H9 (cell line): ENCODE measurements around the gene CCDC127. TPM values are rescaled to one million over a fixed set of nuclear protein-coding genes. Genes with fewer than 3 reads are reported as not detected.

Source experiments
- DNase-seq: peaks from one replicate; pipeline ENCODE4 v3.0.0-alpha.2; 2017
- H2AFZ ChIP-seq: one replicate; pipeline ENCODE4 v1.6.1; 2013; ENCODE audit warnings: mild to moderate bottlenecking, low read length, control low read depth, moderate library complexity
- H2AK5ac ChIP-seq: 2 replicates; pipeline ENCODE4 v1.6.1; 2013; ENCODE audit warnings: low read length, control low read depth, mixed read lengths; ENCODE audit not compliant: insufficient read length
- H2BK120ac ChIP-seq: one replicate; pipeline ENCODE4 v1.6.1; 2013; ENCODE audit warnings: low read depth, mild to moderate bottlenecking, low read length, control low read depth, inconsistent platforms; ENCODE audit not compliant: poor library complexity, severe bottlenecking
- H2BK12ac ChIP-seq: 2 replicates; pipeline ENCODE4 v1.6.1; 2013; ENCODE audit warnings: low read length, control low read depth, mixed read lengths, low read depth; ENCODE audit not compliant: insufficient read length
- H2BK15ac ChIP-seq: 2 replicates; pipeline ENCODE4 v1.6.1; 2013; ENCODE audit warnings: low read depth, low read length, control low read depth
- H2BK20ac ChIP-seq: one replicate; pipeline ENCODE4 v1.6.1; 2013; ENCODE audit warnings: low read depth, mild to moderate bottlenecking, low read length, control low read depth, inconsistent platforms; ENCODE audit not compliant: poor library complexity, severe bottlenecking
- H2BK5ac ChIP-seq: 2 replicates; pipeline ENCODE4 v1.6.1; 2013; ENCODE audit warnings: low read length, control low read depth, mixed read lengths; ENCODE audit not compliant: insufficient read length
- H3K14ac ChIP-seq: 2 replicates; pipeline ENCODE4 v1.6.1; 2013; ENCODE audit warnings: low read length, control low read depth; ENCODE audit not compliant: insufficient read depth
- H3K18ac ChIP-seq: 2 replicates; pipeline ENCODE4 v1.6.1; 2013; ENCODE audit warnings: low read depth, mild to moderate bottlenecking, mixed read lengths, low read length, control low read depth; ENCODE audit not compliant: insufficient read length
- H3K23ac ChIP-seq: 2 replicates; pipeline ENCODE4 v1.6.1; 2013; ENCODE audit warnings: low read length, control low read depth, mixed read lengths, low read depth; ENCODE audit not compliant: insufficient read length
- H3K23me2 ChIP-seq: 2 replicates; pipeline ENCODE4 v1.6.1; 2013; ENCODE audit warnings: low read depth, mild to moderate bottlenecking, mixed read lengths, low read length, control low read depth; ENCODE audit not compliant: insufficient read length, poor library complexity, severe bottlenecking
- H3K27ac ChIP-seq: 2 replicates; pipeline ENCODE4 v1.5.1; 2013; ENCODE audit warnings: low read length, control low read depth, mixed read lengths, low read depth; ENCODE audit not compliant: insufficient read length
- H3K27me3 ChIP-seq: 2 replicates; pipeline ENCODE4 v1.6.1; 2013; ENCODE audit warnings: low read length, control low read depth, inconsistent platforms; ENCODE audit not compliant: insufficient read depth
- H3K4ac ChIP-seq: 2 replicates; pipeline ENCODE4 v1.6.1; 2013; ENCODE audit warnings: low read depth, mild to moderate bottlenecking, control low read depth, inconsistent platforms, low read length, moderate library complexity
- H3K4me1 ChIP-seq: 2 replicates; pipeline ENCODE4 v1.6.1; 2013; ENCODE audit warnings: low read length, control low read depth, inconsistent platforms; ENCODE audit not compliant: insufficient read depth
- H3K4me2 ChIP-seq: 2 replicates; pipeline ENCODE4 v1.6.1; 2013; ENCODE audit warnings: low read length, control low read depth, mixed read lengths; ENCODE audit not compliant: insufficient read length, insufficient read depth
- H3K56ac ChIP-seq: 2 replicates; pipeline ENCODE4 v1.6.1; 2013; ENCODE audit warnings: low read depth, mild to moderate bottlenecking, mixed read lengths, low read length, control low read depth; ENCODE audit not compliant: insufficient read length
- H3K79me1 ChIP-seq: 2 replicates; pipeline ENCODE4 v1.6.1; 2013; ENCODE audit warnings: low read depth, mild to moderate bottlenecking, moderate library complexity, low read length, control low read depth, inconsistent platforms; ENCODE audit not compliant: insufficient read depth, poor library complexity, severe bottlenecking
- H3K79me2 ChIP-seq: 2 replicates; pipeline ENCODE4 v1.6.1; 2013; ENCODE audit warnings: low read length, control low read depth, inconsistent platforms; ENCODE audit not compliant: insufficient read depth
- H3K9ac ChIP-seq: 2 replicates; pipeline ENCODE4 v1.6.1; 2013; ENCODE audit warnings: low read length, control low read depth, mixed read lengths; ENCODE audit not compliant: insufficient read length; ENCODE audit errors: extremely low read depth
- H3K9me3 ChIP-seq: one replicate; pipeline ENCODE4 v1.6.1; 2013; ENCODE audit warnings: low read depth, low read length, inconsistent platforms; ENCODE audit not compliant: control insufficient read depth
- H3T11ph ChIP-seq: one replicate; pipeline ENCODE4 v1.6.1; 2013; ENCODE audit warnings: mild to moderate bottlenecking, low read length, control low read depth, inconsistent platforms
- H4K20me1 ChIP-seq: one replicate; pipeline ENCODE4 v1.6.1; 2013; ENCODE audit not compliant: control insufficient read depth, insufficient read length, insufficient read depth
- H4K5ac ChIP-seq: 2 replicates; pipeline ENCODE4 v1.6.1; 2013; ENCODE audit warnings: low read depth, mild to moderate bottlenecking, mixed read lengths, low read length, control low read depth; ENCODE audit not compliant: insufficient read length
- H4K8ac ChIP-seq: replicated peaks from 2 replicates; pipeline ENCODE4 v1.6.1; 2013; ENCODE audit warnings: low read length, control low read depth, mixed read lengths, low read depth; ENCODE audit not compliant: insufficient read length
- H4K91ac ChIP-seq: 2 replicates; pipeline ENCODE4 v1.6.1; 2013; ENCODE audit warnings: low read depth, mild to moderate bottlenecking, moderate library complexity, mixed read lengths, low read length, control low read depth; ENCODE audit not compliant: insufficient read length
- H3K27ac Mint-ChIP-seq, 3 experiments: 2 replicates in 2 of 3; 3 replicates in 1 of 3; pipeline ENCODE4 v1.8.0; 2020 to 2021; ENCODE audit warnings: mixed read lengths in 3 of 3, mild to moderate bottlenecking in 1 of 3, moderate library complexity in 1 of 3
- H3K27me3 Mint-ChIP-seq: 2 replicates; pipeline ENCODE4 v1.8.0; 2021; ENCODE audit warnings: low read depth, mild to moderate bottlenecking, moderate library complexity, mixed read lengths
- H3K36me3 Mint-ChIP-seq, 3 experiments: 2 replicates in 2 of 3; 3 replicates in 1 of 3; pipeline ENCODE4 v1.8.0; 2020 to 2021; ENCODE audit warnings: low read depth in 3 of 3, mixed read lengths in 3 of 3; ENCODE audit not compliant: insufficient read depth in 1 of 3
- H3K4me1 Mint-ChIP-seq, 2 experiments: 2 replicates each; pipeline ENCODE4 v1.8.0; 2020; ENCODE audit warnings: mixed read lengths in 2 of 2
- H3K4me3 Mint-ChIP-seq, 2 experiments: 2 replicates in 1 of 2; 3 replicates in 1 of 2; pipeline ENCODE4 v1.8.0; 2020 to 2021; ENCODE audit warnings: mild to moderate bottlenecking in 2 of 2, mixed read lengths in 2 of 2, moderate library complexity in 1 of 2
- H3K9me3 Mint-ChIP-seq, 2 experiments: 2 replicates in 1 of 2; 3 replicates in 1 of 2; pipeline ENCODE4 v1.8.0; 2020; ENCODE audit warnings: mild to moderate bottlenecking in 2 of 2, mixed read lengths in 2 of 2, moderate library complexity in 1 of 2
- WGBS: extraction: QIAGEN DNeasy Blood & Tissue Kit; methylation state at CpG from one replicate; pipeline ENCODE4 v1.1.7; 2013; ENCODE audit warnings: missing lambda C conversion rate, low lambda C conversion rate, mixed read lengths; ENCODE audit not compliant: insufficient read length; ENCODE audit errors: extremely low coverage; 5-methylcytosine and 5-hydroxymethylcytosine counted together
- total RNA-seq: library from RNA; stranded (reverse); gene quantifications from 2 replicates; pipeline ENCODE4 v1.2.1, GENCODE V29; 2021
- TF ChIP-seq, protein P1 (sequence below): fragments of 200-600 bp; sonication (generic); conservative IDR thresholded peaks from 3 replicates; pipeline ENCODE4 v1.8.0; 2021; ENCODE audit warnings: antibody characterized with exemption, mild to moderate bottlenecking

CCDC127 gene
- total RNA-seq, 1 experiment from 2014 or later: 9.0 TPM

DNA sequence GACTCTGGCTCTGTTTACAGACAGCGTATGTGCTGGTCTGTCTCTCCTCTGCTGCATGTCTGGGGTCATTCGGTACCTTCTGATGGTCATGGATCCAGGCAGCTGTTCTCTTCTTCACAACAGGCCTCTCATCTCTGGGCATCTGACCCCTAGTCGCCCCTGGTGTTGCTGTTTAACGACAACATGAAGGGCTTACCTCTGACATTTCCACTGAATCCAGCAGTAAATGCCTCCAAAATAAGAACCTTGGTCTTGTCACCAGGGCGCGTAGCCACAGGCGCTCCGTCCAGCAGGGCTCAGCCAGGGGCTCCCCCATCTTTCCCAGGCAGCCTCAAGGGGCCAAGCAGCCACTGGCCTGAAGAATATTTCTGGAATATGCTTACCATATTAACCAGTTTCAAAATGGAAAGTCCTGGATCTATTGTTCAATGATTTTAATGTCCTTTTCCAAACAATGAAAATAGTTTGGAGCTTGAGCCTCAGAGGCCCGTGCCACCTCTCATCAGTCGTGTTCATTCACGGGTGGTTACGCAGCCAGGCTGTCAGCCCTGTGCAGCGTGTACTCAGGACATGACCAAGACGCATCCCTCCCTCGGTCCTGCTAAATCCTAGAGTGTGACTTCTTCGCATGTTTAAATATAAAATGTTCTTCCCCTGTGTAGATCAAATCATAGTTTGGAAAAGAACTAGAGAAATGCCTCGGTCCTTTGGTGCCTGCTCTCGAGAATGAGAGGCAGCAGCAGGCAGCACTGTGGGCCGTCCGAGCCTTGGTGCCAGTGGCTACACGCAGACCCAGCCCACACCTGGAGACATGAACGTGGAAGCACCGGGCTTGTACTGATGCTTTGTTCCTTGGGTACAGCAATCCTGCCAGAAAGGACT, 56.8 kb downstream of the CCDC127 start:
- Histone ChIP-seq H3K23ac (no peak overlapping the region), H4K91ac (no peak overlapping the region), H3K27me3 (no peaks in the 10 kb centered on the region), H4K20me1 (no peaks in the 10 kb centered on the region), H3K4me1 (no peaks in the 10 kb centered on the region), H3K56ac (no peak overlapping the region), H3K9me3 (no peaks in the 10 kb centered on the region), H3K79me1 (no peaks in the 10 kb centered on the region), H3K9ac (no peak overlapping the region), H2BK5ac (no peak overlapping the region), H2AK5ac (no peak overlapping the region), H2BK20ac (no peak overlapping the region), H3K23me2 (no peaks in the 10 kb centered on the region), H4K5ac (no peak overlapping the region), H3K79me2 (no peaks in the 10 kb centered on the region), H2BK120ac (no peak overlapping the region), H3T11ph (no peak overlapping the region), H3K27ac (no peak overlapping the region), H2AFZ (no peak overlapping the region), H3K4me2 (no peak overlapping the region), H4K8ac (no peak overlapping the region), H3K4ac (no peak overlapping the region), H2BK12ac (no peak overlapping the region), H2BK15ac (no peak overlapping the region), H3K18ac (no peak overlapping the region), H3K14ac (no peak overlapping the region)
- WGBS: no CpG with 5 or more reads among the region's 23 CpGs
- Mint-ChIP-seq H3K4me3 (no peak overlapping the region), H3K27me3 (no peaks in the 10 kb centered on the region), H3K9me3 (peaks cover 13 to 17% of the 10 kb centered on the region in 2 experiments), H3K27ac (peak overlapping the region; percentile 67 to 78 (median 77); a peak in 4 of 7 replicates), H3K4me1 (peaks cover 7 to 14% of the 10 kb centered on the region in 2 experiments; a peak in 3 of 4 replicates), H3K36me3 (peaks cover 23 to 81% (median 68%) of the 10 kb centered on the region in 3 experiments)
- TF ChIP-seq, protein P1, sequence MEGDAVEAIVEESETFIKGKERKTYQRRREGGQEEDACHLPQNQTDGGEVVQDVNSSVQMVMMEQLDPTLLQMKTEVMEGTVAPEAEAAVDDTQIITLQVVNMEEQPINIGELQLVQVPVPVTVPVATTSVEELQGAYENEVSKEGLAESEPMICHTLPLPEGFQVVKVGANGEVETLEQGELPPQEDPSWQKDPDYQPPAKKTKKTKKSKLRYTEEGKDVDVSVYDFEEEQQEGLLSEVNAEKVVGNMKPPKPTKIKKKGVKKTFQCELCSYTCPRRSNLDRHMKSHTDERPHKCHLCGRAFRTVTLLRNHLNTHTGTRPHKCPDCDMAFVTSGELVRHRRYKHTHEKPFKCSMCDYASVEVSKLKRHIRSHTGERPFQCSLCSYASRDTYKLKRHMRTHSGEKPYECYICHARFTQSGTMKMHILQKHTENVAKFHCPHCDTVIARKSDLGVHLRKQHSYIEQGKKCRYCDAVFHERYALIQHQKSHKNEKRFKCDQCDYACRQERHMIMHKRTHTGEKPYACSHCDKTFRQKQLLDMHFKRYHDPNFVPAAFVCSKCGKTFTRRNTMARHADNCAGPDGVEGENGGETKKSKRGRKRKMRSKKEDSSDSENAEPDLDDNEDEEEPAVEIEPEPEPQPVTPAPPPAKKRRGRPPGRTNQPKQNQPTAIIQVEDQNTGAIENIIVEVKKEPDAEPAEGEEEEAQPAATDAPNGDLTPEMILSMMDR: no peak
- DNase-seq: peak; percentile 7
